Osteocyte (in vitro differentiated cells): ENCODE results near the gene PJA2. TPM values are rescaled to one million over a fixed set of nuclear protein-coding genes. Genes with fewer than 3 reads are reported as not detected.

ENCODE experiments used
- DNase-seq: peaks from one replicate; pipeline ENCODE4 v3.0.0; 2021; ENCODE audit warnings: mixed read lengths; ENCODE audit not compliant: unreplicated experiment; ENCODE audit errors: extremely low spot score
- H3K27ac Mint-ChIP-seq: one replicate; pipeline ENCODE4 v1.8.0; 2021; ENCODE audit warnings: mild to moderate bottlenecking, mixed read lengths; ENCODE audit not compliant: unreplicated experiment
- H3K27me3 Mint-ChIP-seq: one replicate; pipeline ENCODE4 v1.8.0; 2021; ENCODE audit warnings: mixed read lengths; ENCODE audit not compliant: unreplicated experiment
- H3K36me3 Mint-ChIP-seq: one replicate; pipeline ENCODE4 v1.8.0; 2021; ENCODE audit warnings: mixed read lengths; ENCODE audit not compliant: unreplicated experiment
- H3K4me1 Mint-ChIP-seq: one replicate; pipeline ENCODE4 v1.8.0; 2021; ENCODE audit warnings: mixed read lengths; ENCODE audit not compliant: unreplicated experiment
- H3K4me3 Mint-ChIP-seq: one replicate; pipeline ENCODE4 v1.8.0; 2021; ENCODE audit warnings: mild to moderate bottlenecking, moderate library complexity, mixed read lengths; ENCODE audit not compliant: unreplicated experiment
- H3K9me3 Mint-ChIP-seq: one replicate; pipeline ENCODE4 v1.8.0; 2021; ENCODE audit warnings: mixed read lengths; ENCODE audit not compliant: unreplicated experiment
- CTCF ChIP-seq: fragments of 200-600 bp; sonication (generic); IDR thresholded peaks from 2 replicates; pipeline ENCODE4 v1.5.0; 2021; ENCODE audit warnings: antibody characterized with exemption, mild to moderate bottlenecking, moderate library complexity
- total RNA-seq: library from RNA; stranded (reverse); gene quantifications from 2 replicates; pipeline ENCODE4 v1.2.1, GENCODE V29; 2021

The PJA2 gene
- total RNA-seq, 1 donor from 2014 or later, result 102 TPM

GRCh38 chr5:109328626-109329025, 81.1 kb downstream of the PJA2 start:
- Mint-ChIP-seq H3K4me3 (no peak overlapping the region), H3K27ac (no peak overlapping the region), H3K36me3 (peaks cover 24% of the 10 kb centered on the region), H3K9me3 (no peaks in the 10 kb centered on the region), H3K4me1 (peaks cover 7% of the 10 kb centered on the region), H3K27me3 (no peaks in the 10 kb centered on the region)
- no peak for DNase-seq
- no peak for TF ChIP-seq CTCF

DNA sequence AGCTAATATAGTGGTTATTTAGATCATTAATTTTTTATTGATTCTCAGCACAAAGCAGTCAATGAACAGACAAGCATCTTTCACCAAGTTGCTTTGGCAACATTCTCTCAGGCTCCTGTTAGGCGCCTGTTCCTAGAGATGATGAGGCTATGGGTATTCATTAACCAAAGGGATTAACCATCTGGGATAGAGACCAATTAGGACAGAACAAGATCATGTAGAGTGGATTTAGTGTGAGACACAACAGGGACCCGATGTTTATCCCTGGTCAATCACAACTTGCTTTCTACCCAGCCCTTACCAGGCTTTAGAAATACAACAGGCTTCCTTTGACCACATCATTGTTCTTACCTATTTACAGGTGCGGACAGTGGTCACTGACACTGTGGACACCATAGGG, 82.2 kb downstream of the PJA2 start:
- Mint-ChIP-seq H3K36me3 (peaks cover 20% of the 10 kb centered on the region), H3K4me3 (no peak overlapping the region), H3K27ac (no peak overlapping the region), H3K9me3 (no peaks in the 10 kb centered on the region), H3K27me3 (no peaks in the 10 kb centered on the region), H3K4me1 (peaks cover 9% of the 10 kb centered on the region)
- DNase-seq, result no peak
- no peak for TF ChIP-seq CTCF

- Mint-ChIP-seq H3K36me3 (peaks cover 20% of the 10 kb centered on the region), H3K27me3 (no peaks in the 10 kb centered on the region), H3K4me1 (peaks cover 9% of the 10 kb centered on the region), H3K9me3 (no peaks in the 10 kb centered on the region), H3K4me3 (no peak overlapping the region), H3K27ac (no peak overlapping the region)
- no peak for TF ChIP-seq CTCF
- no peak for DNase-seq
Measured at GRCh38 chr5:109326919-109327318, 82.9 kb downstream of the PJA2 start.

GRCh38 chr5:109325456-109325855, 84.3 kb downstream of the PJA2 start:
- Mint-ChIP-seq H3K27ac (no peak overlapping the region), H3K36me3 (peaks cover 20% of the 10 kb centered on the region)
- no peak for TF ChIP-seq CTCF

DNA sequence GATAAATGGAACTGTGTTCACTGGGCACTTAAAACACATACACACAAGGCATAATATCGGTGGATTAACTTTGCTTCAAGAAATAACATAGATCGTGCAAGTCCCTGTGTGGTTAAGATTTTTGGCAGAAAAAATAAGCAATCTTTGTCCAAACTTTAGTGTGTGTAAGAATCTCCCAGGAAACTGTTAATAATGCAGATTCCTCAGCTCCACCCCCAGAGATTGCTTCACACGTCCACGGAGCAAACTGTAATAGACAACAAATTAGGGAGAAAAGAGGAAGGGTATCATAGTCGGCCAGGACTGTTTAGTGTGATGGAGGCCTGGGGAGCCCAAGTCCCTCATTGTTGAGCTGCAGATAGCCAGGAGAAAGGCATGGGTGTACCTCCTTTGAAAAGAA, 84.8 kb downstream of the PJA2 start:
- Mint-ChIP-seq H3K36me3 (peaks cover 22% of the 10 kb centered on the region), H3K4me1 (peaks cover 9% of the 10 kb centered on the region), H3K4me3 (no peak overlapping the region), H3K9me3 (no peaks in the 10 kb centered on the region), H3K27ac (no peak overlapping the region), H3K27me3 (no peaks in the 10 kb centered on the region)
- no peak for DNase-seq
- TF ChIP-seq CTCF, result no peak

More at GRCh38 chr5:109325456-109325855, 84.3 kb downstream of the PJA2 start:
- no peak for DNase-seq
- Mint-ChIP-seq H3K4me1 (peaks cover 9% of the 10 kb centered on the region), H3K27me3 (no peaks in the 10 kb centered on the region), H3K4me3 (no peak overlapping the region), H3K9me3 (no peaks in the 10 kb centered on the region)
